Esophagus squamous epithelium (tissue), 5 donors: Measurements from ENCODE around the gene LRRC15. TPM values are rescaled to one million over a fixed set of nuclear protein-coding genes. Genes with fewer than 3 reads are reported as not detected.

Source experiments
- DNase-seq: peaks from one replicate; lab custom pipeline; 2025; lab: John Stamatoyannopoulos, UW
- H3K27ac ChIP-seq, 4 donors: fragments of 200-600 bp; sonication (generic); one replicate each; pipeline ENCODE4 v1.5.1; 2016 to 2019; ENCODE audit warnings: mild to moderate bottlenecking in 1 of 4
- H3K27me3 ChIP-seq, 4 donors: fragments of 200-600 bp; sonication (generic); 1 replicate in 3 of 4; 2 replicates in 1 of 4; pipeline versions ENCODE4 v1.5.1 to v1.6.0; 2017 to 2021; ENCODE audit warnings: antibody characterized with exemption in 1 of 4
- H3K36me3 ChIP-seq, 3 donors: fragments of 200-600 bp; sonication (generic); one replicate each; pipeline ENCODE4 v1.5.1; 2016 to 2019
- H3K4me1 ChIP-seq, 3 donors: fragments of 200-600 bp; sonication (generic); one replicate each; pipeline ENCODE4 v1.5.1; 2017 to 2019
- H3K4me3 ChIP-seq, 4 donors: fragments of 200-600 bp; sonication (generic); 1 replicate in 3 of 4; 2 replicates in 1 of 4; pipeline ENCODE4 v1.5.1; 2016 to 2019; ENCODE audit warnings: mild to moderate bottlenecking in 2 of 4, moderate library complexity in 1 of 4
- H3K9me3 ChIP-seq, 3 donors: fragments of 200-600 bp; sonication (generic); one replicate each; pipeline ENCODE4 v1.5.1; 2016 to 2019
- CTCF ChIP-seq, 6 experiments: fragments of 450-650 bp in 4 of 6; fragments of 200-600 bp in 2 of 6; sonication (generic) in 2 of 6; IDR thresholded peaks; one replicate each; pipeline ENCODE4 v1.5.1; 2016 to 2019; ENCODE audit warnings: antibody characterized with exemption in 6 of 6, mild to moderate bottlenecking in 4 of 6, moderate library complexity in 4 of 6
- POLR2A ChIP-seq, 4 donors: fragments of 450-650 bp; IDR thresholded peaks; one replicate each; pipeline ENCODE4 v1.6.1; 2017; ENCODE audit warnings: antibody characterized with exemption in 4 of 4, mild to moderate bottlenecking in 4 of 4, moderate library complexity in 3 of 4
- WGBS, 2 donors: methylation state at CpG; one replicate each; pipeline ENCODE4 v1.1.5; 2018; 5-methylcytosine and 5-hydroxymethylcytosine counted together
- intact Hi-C: fragments of 100-400 bp; cut with DNase I; formaldehyde crosslinking; loops from one replicate; pipeline ENCODE4 v1.15.0; 2022
- total RNA-seq, 4 donors: library from RNA; depleted of rRNA; stranded (reverse); fragments of >200 nt; gene quantifications; one replicate each; pipeline ENCODE4 v1.1.0, GENCODE V29; 2016
- donor health status: DM: yes; HTN: yes; CAD: no.

LRRC15 gene
- total RNA-seq, 4 donors from 2014 or later = 0.38 TPM; not detected in 3

DNA sequence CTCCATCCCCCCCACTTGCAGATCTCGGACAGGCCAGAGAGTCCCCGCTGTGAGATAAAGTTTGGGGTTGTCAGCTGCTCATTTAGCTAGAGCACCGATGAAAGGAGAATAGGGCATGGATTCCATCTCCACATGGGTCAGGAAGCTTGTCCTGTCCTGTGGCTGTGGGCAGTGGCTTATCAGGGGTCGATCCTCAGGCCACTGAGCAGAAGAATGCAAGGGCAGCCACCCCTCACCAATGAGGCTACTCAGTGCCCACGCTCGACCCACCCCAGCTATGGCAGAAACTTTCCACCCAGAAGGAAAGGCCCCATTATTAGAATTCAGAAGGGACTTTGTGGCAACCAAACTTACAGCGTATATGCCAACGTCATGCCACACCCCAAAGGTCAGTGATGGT lies 61.7 kb downstream of the LRRC15 start:
- Histone ChIP-seq H3K9me3 (no peaks in the 10 kb centered on the region), H3K4me1 (peaks cover 0 to 44% (median 14%) of the 10 kb centered on the region in 3 donors), H3K36me3 (no peaks in the 10 kb centered on the region), H3K27me3 (peaks cover 0 to 15% (median 0%) of the 10 kb centered on the region in 4 donors), H3K4me3 (no peak overlapping the region), H3K27ac (no peak overlapping the region)
- intact Hi-C loops = no loop called here
- no peak for TF ChIP-seq POLR2A (IDR thresholded peaks at IDR 0.05)
- no peak for TF ChIP-seq CTCF (IDR thresholded peaks at IDR 0.05)
- DNase-seq = no peak
- WGBS, 2 donors = 78 to 90% methylated on average over 5 to 6 of the region's 8 CpGs

DNA sequence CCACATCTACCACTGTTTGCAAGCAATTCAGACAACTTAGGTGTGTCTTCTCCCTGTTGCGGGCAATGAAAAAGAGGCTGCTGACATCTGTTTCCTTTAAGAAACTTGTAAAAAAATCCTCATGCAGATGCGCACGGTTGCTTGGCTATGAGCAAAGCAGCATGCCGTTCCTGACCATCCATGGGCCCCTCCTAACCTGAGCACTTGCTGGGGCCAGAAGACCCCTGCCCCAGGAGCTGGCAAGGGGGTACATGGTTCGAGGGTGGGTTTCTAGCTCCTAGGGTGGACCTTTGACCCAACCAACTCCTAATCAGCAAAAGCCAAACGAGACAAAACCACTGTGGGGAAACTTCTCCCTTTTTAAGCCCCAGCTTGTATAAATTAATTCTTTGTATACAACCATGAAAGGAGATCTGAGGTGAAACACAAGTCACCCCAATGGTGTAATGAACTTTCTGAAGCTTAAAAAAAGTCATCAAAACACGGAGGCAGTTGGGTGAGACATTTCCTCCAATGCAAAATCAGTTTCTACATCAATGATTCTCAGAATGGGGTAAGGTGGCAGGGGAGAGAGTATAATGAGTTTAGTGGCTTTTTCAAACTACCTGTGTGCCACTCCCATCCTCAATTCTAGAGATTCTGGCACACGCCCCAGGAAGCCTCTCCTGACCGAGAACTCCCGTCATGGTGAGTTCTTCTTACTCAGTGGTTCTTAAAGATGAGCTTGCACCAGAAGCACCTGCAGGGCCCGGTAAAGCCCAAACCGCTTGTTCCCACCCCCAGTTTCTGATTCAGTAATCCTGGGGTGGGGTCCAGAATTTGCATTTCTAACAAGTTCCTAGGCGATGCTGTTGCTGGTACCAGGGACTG lies 62.5 kb downstream of the LRRC15 start:
- H3K36me3 ChIP-seq = no peaks in the 10 kb centered on the region
- TF ChIP-seq CTCF (IDR thresholded peaks at IDR 0.05) (no peak), POLR2A (IDR thresholded peaks at IDR 0.05) (no peak)
- peaks cover 0 to 15% (median 0%) of the 10 kb centered on the region in 4 donors for H3K27me3 ChIP-seq
- no peak for DNase-seq
- whole genome bisulfite sequencing, 2 donors = 50 to 63% methylated on average over 13 of the region's 13 CpGs
- peaks cover 0 to 36% (median 7%) of the 10 kb centered on the region in 3 donors for H3K4me1 ChIP-seq
- no peak overlapping the region for H3K27ac ChIP-seq
- H3K9me3 ChIP-seq = no peaks in the 10 kb centered on the region
- intact Hi-C loops = no loop called here
- H3K4me3 ChIP-seq = no peak overlapping the region

- H3K4me1 ChIP-seq = peaks cover 0 to 32% (median 7%) of the 10 kb centered on the region in 3 donors
- WGBS, 2 donors = 37 to 38% methylated on average over 3 to 5 of the region's 11 CpGs
Measured at GRCh38 chr3:194306109-194306686, 63.3 kb downstream of the LRRC15 start.

DNA sequence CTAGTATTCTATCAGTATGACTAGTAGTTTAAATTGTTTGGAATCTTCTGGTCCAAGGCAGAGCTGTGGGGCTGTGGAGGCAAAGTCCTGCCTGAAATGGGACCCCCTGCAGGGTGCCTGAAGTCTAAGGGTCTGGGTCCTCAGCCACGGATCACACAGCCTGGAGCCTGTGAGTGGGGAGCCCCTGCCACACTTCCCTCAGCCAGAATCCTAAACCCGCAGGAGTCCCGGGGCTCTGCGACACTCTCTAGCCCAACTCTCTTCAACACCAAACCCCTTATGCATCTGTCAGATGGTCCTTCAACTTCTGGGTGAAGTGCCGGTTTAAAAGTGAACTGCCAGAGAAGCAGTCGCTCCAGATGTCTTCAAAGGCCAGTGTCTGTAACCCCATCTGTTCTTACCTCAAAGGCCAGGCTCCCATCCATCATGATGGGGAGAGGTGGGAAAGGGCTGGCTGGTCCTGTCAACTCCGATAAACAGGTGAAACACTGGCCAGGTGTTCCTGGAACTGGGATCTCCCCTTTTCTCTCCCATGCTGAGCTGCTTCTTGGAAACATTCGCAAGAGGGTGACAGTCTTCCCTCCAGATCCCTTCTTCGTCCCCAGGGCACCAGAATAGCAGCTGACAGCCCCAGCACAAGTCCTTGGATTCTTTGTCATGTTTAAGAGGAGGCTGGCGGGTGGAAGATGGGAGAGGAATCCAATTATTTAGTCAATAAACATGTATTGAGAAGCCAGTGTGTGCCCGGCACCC lies 64.0 kb downstream of the LRRC15 start:
- Histone ChIP-seq H3K4me1 (peaks cover 0 to 36% (median 7%) of the 10 kb centered on the region in 3 donors), H3K9me3 (no peaks in the 10 kb centered on the region), H3K4me3 (no peak overlapping the region), H3K27me3 (peaks cover 0 to 15% (median 0%) of the 10 kb centered on the region in 4 donors), H3K36me3 (no peaks in the 10 kb centered on the region), H3K27ac (no peak overlapping the region)
- 91 to 93% methylated on average over 6 to 7 of the region's 11 CpGs for WGBS, 2 donors
- TF ChIP-seq CTCF (IDR thresholded peaks at IDR 0.05) (no peak), POLR2A (IDR thresholded peaks at IDR 0.05) (no peak)
- DNase-seq = no peak
- intact Hi-C loops = no loop called here

More at GRCh38 chr3:194306109-194306686, 63.3 kb downstream of the LRRC15 start:
- Histone ChIP-seq H3K27me3 (peaks cover 0 to 15% (median 0%) of the 10 kb centered on the region in 4 donors), H3K36me3 (no peaks in the 10 kb centered on the region), H3K4me3 (no peak overlapping the region), H3K9me3 (no peaks in the 10 kb centered on the region), H3K27ac (no peak overlapping the region)
- no peak for DNase-seq
- TF ChIP-seq CTCF (IDR thresholded peaks at IDR 0.05) (no peak), POLR2A (IDR thresholded peaks at IDR 0.05) (no peak)
- intact Hi-C loops = no loop called here

Other genes starting within 250 kb of the LRRC15 start
- 10 to 100 TPM; 38.6 to 92.1 (median 75.4) TPM for gene HES1, start 233.6 kb downstream of the LRRC15 start, total RNA-seq
- not detected for gene CPN2, start 18.4 kb downstream of the LRRC15 start, total RNA-seq
- under 1 TPM in 1 of 4 donors, not detected in 3; 0.38 TPM for gene GP5, start 29.5 kb upstream of the LRRC15 start, total RNA-seq
- gene ATP13A3, start 117.3 kb upstream of the LRRC15 start, total RNA-seq = 100 to 1,000 TPM in 1 of 4 donors, 10 to 100 TPM in 3; 55.6 to 166 (median 94.7) TPM